Activated naive CD4-positive, alpha-beta T cell treated with anti-CD3 and anti-CD28 coated beads for 36 hours (primary cell): ENCODE results near the gene CTU1. TPM values are rescaled to one million over a fixed set of nuclear protein-coding genes. Genes with fewer than 3 reads are reported as not detected.

Experiments
- CTCF ChIA-PET: fragments of 350-600 bp; sonication (Branson Sonifier 250); formaldehyde crosslinking; loops from one replicate; lab custom pipeline; 2021; ENCODE audit warnings: antibody characterized with exemption; lab: Charles Lee
- DNase-seq: peaks from one replicate; pipeline ENCODE4 v3.0.0-alpha.2; 2020
- H3K27ac Mint-ChIP-seq: one replicate; pipeline ENCODE4 v1.8.0; 2021; ENCODE audit warnings: mild to moderate bottlenecking, mixed read lengths
- H3K27me3 Mint-ChIP-seq: one replicate; pipeline ENCODE4 v1.8.0; 2021; ENCODE audit warnings: low read depth, mixed read lengths
- H3K36me3 Mint-ChIP-seq: one replicate; pipeline ENCODE4 v1.8.0; 2021; ENCODE audit warnings: low read depth, mixed read lengths
- H3K4me1 Mint-ChIP-seq: one replicate; pipeline ENCODE4 v1.8.0; 2021; ENCODE audit warnings: low read depth, mixed read lengths
- H3K4me3 Mint-ChIP-seq: one replicate; pipeline ENCODE4 v1.8.0; 2021; ENCODE audit warnings: mild to moderate bottlenecking, moderate library complexity, mixed read lengths
- H3K9me3 Mint-ChIP-seq: one replicate; pipeline ENCODE4 v1.8.0; 2021; ENCODE audit warnings: mixed read lengths
- intact Hi-C: fragments of 100-400 bp; cut with micrococcal nuclease; formaldehyde crosslinking; loops from one replicate; pipeline ENCODE4 v1.15.1; 2023
- total RNA-seq, 2 experiments: library from RNA; stranded (reverse); gene quantifications; one replicate each; pipeline ENCODE4 v1.2.3, GENCODE V29; 2021

Gene CTU1
- total RNA-seq, 2 experiments from 2014 or later = 9.2 to 9.9 TPM

DNA sequence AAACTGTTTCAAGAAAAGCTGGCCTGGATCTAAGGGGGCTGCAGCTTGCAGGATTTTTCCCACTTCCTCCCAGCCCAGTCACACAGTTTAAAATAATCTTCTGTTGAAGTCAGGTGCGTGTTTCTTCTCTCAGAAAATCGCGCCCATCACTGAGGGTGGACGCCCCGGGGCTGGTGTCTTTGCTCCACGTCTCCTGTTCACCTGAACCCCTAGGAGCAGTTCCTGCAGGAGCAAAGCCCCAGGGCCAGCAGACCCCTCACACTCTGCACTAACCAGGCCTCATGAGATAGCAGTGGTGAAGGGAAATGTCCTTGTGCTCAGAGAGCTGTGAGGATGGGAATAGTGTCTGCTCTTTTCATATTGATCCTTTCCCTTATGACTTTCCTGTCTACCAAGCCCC is 33.0 kb upstream of the CTU1 start:
- CTCF ChIA-PET = no interaction called here
- intact Hi-C loops = no loop called here
- Mint-ChIP-seq H3K27me3 (no peaks in the 10 kb centered on the region), H3K27ac (no peak overlapping the region), H3K4me1 (peaks cover 19% of the 10 kb centered on the region), H3K36me3 (no peaks in the 10 kb centered on the region), H3K4me3 (no peak overlapping the region), H3K9me3 (no peaks in the 10 kb centered on the region)
- no peak for DNase-seq

DNA sequence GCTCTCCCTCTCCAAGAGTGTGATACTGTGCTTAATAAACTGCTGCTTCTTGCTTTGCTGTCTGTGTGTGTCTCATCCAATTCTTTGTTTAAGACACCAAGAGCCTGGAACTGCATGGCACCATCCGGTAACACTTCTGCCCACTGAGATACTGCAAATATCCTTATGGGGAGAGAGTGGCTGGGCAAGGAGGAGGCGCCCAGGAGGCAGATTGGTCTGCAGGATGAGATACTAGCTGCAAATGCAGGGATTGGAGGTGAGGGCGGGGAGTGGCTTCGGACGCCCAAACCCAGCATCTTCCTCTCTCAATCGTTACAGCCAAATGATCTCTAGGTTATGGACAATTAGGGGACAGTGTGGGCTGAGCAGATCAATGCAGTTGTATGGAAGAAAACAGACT is 32.2 kb upstream of the CTU1 start:
- no peak for DNase-seq
- Mint-ChIP-seq H3K9me3 (peaks cover under 1% of the 10 kb centered on the region), H3K36me3 (no peaks in the 10 kb centered on the region), H3K27ac (no peak overlapping the region), H3K4me3 (no peak overlapping the region), H3K4me1 (peaks cover 22% of the 10 kb centered on the region), H3K27me3 (no peaks in the 10 kb centered on the region)
- CTCF ChIA-PET = no interaction called here
- intact Hi-C loops = no loop called here

DNA sequence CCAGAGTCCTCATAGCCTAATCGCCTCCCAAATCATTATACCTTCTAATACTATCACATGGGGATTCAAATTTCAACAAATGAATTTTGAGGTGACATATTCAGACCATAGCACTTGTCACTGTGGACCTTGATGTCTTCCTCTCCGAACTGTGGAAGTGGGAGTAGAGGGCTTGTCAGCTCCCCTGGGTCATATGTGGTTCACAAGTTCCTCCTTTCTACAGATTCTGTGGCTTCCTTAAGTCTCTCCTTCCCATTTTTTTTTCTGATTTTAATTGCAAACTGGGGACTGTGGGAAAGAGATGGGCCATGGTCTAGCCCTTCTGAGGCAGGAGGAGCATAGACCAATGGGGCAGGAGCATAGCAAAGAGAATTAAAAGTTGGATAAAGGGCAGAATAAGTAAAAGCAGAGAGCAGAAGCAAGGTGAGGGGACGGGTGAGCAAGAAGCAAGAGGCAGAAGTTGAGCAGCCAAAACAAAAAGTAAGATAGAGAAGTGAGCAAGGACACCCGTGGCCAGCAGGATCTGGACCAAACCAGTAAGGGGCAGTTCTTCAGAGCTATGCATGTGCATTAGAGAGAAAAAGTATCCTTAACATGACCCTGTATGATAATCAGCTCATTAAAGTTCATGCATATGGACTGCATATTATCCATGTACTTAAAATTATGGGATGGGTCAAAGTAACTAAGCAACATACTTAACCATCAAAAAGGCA is 31.2 kb upstream of the CTU1 start:
- intact Hi-C loops = no loop called here
- Mint-ChIP-seq H3K4me1 (peaks cover 22% of the 10 kb centered on the region), H3K36me3 (no peaks in the 10 kb centered on the region), H3K9me3 (peaks cover 3% of the 10 kb centered on the region), H3K4me3 (no peak overlapping the region), H3K27me3 (no peaks in the 10 kb centered on the region), H3K27ac (no peak overlapping the region)
- DNase-seq = no peak
- CTCF ChIA-PET = no interaction called here

DNA sequence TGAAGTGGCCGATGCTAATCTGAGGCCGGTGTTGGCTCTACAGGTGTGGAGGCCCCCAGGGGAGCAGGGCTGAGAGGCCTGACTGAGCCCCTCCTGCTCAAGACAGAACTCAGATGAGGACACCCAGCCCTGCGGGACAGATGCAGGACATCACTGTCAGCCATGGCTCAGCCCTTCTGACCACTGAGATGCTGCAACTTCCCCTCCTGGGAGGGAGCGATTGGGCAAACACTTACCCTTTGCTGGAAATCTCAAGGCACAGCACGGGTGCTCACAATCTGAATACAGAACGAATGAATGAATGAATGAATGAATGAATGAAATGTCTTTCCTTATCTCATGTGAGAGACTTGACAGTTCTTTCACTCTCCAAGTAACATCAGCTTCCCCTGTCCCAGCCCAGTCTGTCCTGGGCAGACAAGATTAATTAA is 30.4 kb upstream of the CTU1 start:
- peaks cover 3% of the 10 kb centered on the region for H3K9me3 Mint-ChIP-seq
- H3K36me3 Mint-ChIP-seq = no peaks in the 10 kb centered on the region
- no peaks in the 10 kb centered on the region for H3K27me3 Mint-ChIP-seq
- no peak for DNase-seq
- H3K4me3 Mint-ChIP-seq = no peak overlapping the region
- intact Hi-C loops = no loop called here
- H3K27ac Mint-ChIP-seq = no peak overlapping the region
- peaks cover 22% of the 10 kb centered on the region for H3K4me1 Mint-ChIP-seq
- CTCF ChIA-PET = no interaction called here

DNA sequence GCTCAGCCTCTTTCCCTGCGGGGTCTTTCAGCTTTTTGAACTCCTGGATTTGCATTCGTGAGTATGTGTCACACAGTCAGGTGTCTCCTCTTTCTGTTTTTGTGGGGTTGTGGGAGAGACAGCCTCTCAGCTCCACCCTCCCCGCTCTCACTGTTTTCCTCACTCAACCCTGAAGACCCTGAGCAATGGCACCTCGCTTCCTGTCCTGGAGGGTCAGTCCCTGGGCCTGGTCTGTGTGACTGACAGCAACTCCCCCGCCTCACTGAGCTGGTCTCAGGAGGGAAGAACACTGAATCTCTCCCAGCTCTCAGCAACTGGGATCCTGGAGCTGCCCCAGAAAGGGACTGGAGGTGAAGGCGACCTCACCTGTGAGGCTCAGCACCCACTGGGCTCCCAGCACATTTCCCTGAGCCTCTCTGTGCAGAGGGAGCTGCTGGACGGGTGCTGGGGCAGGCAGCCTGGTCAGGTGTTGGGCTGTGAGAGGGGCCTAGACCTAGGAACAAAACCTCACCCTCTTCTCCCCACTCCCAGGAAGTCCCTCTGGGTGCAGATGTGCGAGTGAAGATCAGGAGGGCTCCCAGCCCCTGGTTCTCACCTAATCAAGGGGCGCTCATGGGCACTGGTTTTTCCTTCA is 29.7 kb upstream of the CTU1 start:
- intact Hi-C loops = no loop called here
- no peak for DNase-seq
- H3K27ac Mint-ChIP-seq = peak overlapping the region; percentile 61
- H3K4me1 Mint-ChIP-seq = peaks cover 22% of the 10 kb centered on the region
- no peak overlapping the region for H3K4me3 Mint-ChIP-seq
- no peaks in the 10 kb centered on the region for H3K36me3 Mint-ChIP-seq
- CTCF ChIA-PET = interaction anchor here (0.6 to 1.4 kb wide), 2 partner anchors 20 to 22 kb away, joined by 3 to 5 read pairs; no protein-coding TSS in a partner anchor
- no peaks in the 10 kb centered on the region for H3K27me3 Mint-ChIP-seq
- H3K9me3 Mint-ChIP-seq = peaks cover 3% of the 10 kb centered on the region

DNA sequence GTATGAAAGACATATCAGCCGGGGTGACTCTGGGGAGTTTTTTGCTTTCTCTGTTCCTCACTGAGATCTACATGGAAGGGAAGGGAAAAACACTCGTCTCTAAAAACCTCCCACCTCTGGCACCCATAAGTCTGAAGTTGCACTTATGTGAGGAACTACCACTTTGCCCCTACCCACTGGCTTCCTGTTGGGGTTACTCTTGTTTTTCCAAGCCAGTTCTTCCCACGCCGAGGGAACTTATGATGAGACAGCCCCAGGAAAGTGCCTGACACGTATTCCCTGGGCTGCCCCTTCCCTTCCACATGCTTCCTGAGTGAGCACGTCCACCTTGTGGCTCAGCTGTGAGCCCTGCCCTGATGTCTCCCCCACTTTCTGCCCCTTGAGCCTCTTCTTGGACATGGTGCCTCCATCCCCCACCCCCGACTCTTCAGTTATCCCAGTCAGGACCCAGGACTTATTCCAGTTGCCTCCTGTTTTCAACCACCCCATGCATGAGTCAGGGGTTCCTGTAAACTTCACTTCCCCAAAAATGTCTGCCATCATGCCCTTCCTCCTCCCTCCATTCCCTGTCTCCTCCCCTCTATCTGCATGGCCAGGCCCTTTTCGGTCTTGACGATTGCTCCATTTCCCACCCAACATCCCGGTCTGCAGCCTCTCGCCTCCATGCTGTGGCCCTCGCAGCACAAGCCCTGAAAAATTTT is 28.8 kb upstream of the CTU1 start:
- intact Hi-C loops = no loop called here
- peak overlapping the region; percentile 61 for H3K27ac Mint-ChIP-seq
- no peaks in the 10 kb centered on the region for H3K27me3 Mint-ChIP-seq
- peaks cover 3% of the 10 kb centered on the region for H3K9me3 Mint-ChIP-seq
- peaks cover 29% of the 10 kb centered on the region for H3K4me1 Mint-ChIP-seq
- H3K36me3 Mint-ChIP-seq = no peaks in the 10 kb centered on the region
- no peak overlapping the region for H3K4me3 Mint-ChIP-seq
- CTCF ChIA-PET = interaction anchor here (0.6 to 1.4 kb wide), 4 partner anchors 11 to 41 kb away, joined by 3 to 6 read pairs (median 4); no protein-coding TSS in a partner anchor
- DNase-seq = no peak

DNA sequence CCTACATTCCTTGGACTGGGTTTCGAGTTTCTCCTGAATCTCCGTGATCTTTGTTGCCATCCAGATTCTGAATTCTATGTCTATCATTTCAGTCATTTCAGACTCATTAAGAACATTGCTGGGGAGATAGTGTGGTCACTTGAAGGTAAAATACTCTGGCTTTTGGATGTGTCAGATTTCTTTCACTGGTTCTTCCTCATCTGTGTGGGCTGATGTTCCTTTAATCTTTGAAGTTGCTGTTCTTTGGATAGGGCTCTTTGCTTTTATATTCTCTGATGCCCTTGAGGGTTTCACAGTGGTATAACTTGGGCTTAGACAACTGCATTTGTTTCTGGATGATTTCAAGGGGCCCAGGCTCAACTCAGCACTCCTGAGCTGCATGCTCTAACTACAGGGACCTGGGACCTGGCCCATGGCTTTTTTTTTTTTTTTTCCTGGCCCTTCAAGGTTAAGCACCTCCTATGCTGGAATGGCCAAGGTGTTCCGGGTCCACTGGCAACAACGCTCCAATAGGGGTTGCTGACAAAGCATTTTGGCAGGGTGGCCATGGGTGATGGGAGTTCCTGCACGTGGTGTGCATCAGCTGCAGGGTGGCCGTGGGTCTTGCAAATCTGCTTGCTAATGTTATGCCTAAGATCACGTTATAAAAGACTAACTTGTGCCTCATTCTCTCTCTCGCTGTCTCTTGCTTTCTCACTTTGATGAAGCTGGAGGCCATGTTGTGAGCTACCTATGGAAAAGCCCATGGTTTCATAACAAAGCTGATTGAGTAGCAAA is 28.0 kb upstream of the CTU1 start:
- Mint-ChIP-seq H3K9me3 (peaks cover 3% of the 10 kb centered on the region), H3K36me3 (no peaks in the 10 kb centered on the region), H3K4me1 (peaks cover 35% of the 10 kb centered on the region), H3K27me3 (no peaks in the 10 kb centered on the region), H3K27ac (no peak overlapping the region), H3K4me3 (no peak overlapping the region)
- intact Hi-C loops = no loop called here
- DNase-seq = no peak
- CTCF ChIA-PET = interaction anchor here (1.1 to 1.6 kb wide), 4 partner anchors 11 to 40 kb away, joined by 3 to 8 read pairs (median 4); no protein-coding TSS in a partner anchor

DNA sequence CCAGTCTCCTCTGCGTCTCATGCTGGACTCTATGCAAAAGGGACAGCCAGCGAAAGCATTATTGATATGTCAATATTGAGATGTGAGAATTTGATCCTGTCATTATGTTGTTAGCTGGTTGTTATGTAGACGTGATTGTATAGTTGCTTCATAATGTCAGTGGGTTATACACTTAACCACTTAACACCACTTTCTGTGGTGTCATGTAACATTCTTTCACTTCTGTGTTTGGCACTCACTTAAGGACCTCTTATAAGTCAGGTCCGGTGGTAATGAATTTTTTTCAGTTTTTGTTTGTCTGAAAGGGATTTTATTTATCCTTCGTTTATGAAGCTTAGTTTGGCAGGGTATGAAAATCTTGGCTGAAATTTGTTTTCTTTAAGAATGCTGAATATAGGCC is 26.8 kb upstream of the CTU1 start:
- no peak overlapping the region for H3K4me3 Mint-ChIP-seq
- no peaks in the 10 kb centered on the region for H3K36me3 Mint-ChIP-seq
- CTCF ChIA-PET = interaction anchor here (0.7 to 1.6 kb wide), 3 partner anchors 21 to 39 kb away, joined by 3 to 8 read pairs (median 4); no protein-coding TSS in a partner anchor

DNA sequence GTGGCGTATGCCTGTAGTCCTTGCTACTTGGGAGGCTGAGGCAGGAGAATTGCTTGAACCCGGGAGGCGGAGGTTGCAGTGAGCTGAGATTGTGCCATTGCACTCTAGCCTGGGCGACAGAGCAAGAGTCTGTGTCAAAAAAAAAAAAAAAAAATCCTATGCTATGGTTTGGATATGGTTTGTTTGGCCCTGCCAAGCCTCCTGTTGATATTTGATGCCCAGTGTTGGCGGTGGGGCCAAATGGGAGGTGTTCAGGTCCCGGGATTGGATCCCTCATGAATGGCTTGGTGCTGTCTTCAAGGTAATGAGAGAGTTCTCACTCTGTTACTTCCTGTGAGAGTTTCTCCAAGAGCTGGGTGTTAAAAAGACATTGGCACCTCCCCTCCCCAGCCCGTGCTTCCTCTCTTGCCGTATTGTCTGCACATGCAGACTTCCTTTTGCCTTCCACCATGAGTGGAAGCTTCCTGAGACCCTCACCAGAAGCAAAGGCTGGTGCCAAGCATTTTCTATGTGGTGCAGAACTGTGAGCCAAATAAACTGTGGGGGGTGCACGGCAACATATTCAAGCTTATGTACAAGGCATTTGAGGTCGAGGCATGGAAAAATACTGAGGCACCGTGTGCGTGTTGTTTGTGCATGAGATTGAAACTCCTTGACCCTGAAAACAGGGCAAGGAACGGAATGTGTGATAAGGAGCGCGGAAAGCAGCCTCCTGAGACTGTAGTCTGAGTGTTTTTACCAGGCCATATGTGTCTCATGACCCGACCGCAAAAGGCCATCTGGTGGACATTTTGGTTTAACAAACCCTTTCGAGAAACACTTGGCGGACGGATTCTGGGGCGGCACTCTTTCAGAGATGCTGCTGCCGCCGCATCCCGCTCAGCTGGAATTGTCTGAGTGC is 23.8 kb upstream of the CTU1 start:
- H3K4me3 Mint-ChIP-seq = peak overlapping the region; percentile 56
- intact Hi-C loops = loop anchor here (1.0 kb wide), 1 partner anchor 18 kb away; no protein-coding TSS in a partner anchor
- CTCF ChIA-PET = interaction anchor here (0.7 kb wide), 1 partner anchor 22 kb away, joined by 3 read pairs; no protein-coding TSS in a partner anchor
- H3K27me3 Mint-ChIP-seq = no peaks in the 10 kb centered on the region
- H3K4me1 Mint-ChIP-seq = peaks cover 65% of the 10 kb centered on the region
- H3K27ac Mint-ChIP-seq = peak overlapping the region; percentile 73
- DNase-seq = peak; percentile 70
- no peaks in the 10 kb centered on the region for H3K36me3 Mint-ChIP-seq
- H3K9me3 Mint-ChIP-seq = peaks cover 3% of the 10 kb centered on the region

More for the DNA sequence above, 26.8 kb upstream of the CTU1 start:
- Mint-ChIP-seq H3K27ac (no peak overlapping the region), H3K27me3 (no peaks in the 10 kb centered on the region), H3K9me3 (peaks cover 3% of the 10 kb centered on the region), H3K4me1 (peaks cover 47% of the 10 kb centered on the region)
- intact Hi-C loops = no loop called here
- DNase-seq = no peak

DNA sequence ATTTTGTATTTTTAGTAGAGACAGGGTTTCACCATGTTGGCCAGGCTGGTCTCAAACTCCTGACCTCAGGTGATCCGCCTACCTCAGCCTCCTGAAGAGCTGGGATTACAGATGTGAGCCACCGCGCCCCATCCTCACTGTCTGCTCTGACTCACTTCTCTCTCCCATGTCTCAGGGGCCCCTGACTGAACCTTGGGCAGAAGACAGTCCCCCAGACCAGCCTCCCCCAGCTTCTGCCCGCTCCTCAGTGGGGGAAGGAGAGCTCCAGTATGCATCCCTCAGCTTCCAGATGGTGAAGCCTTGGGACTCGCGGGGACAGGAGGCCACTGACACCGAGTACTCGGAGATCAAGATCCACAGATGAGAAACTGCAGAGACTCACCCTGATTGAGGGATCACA is 21.5 kb upstream of the CTU1 start:
- H3K9me3 Mint-ChIP-seq = no peaks in the 10 kb centered on the region
- DNase-seq = peak; percentile 34
- no peaks in the 10 kb centered on the region for H3K36me3 Mint-ChIP-seq
- intact Hi-C loops = no loop called here
- H3K27me3 Mint-ChIP-seq = no peaks in the 10 kb centered on the region
- peak overlapping the region; percentile 78 for H3K27ac Mint-ChIP-seq
- CTCF ChIA-PET = interaction anchor here (1.2 kb wide), 1 partner anchor 28 kb away, joined by 3 read pairs; no protein-coding TSS in a partner anchor
- peaks cover 69% of the 10 kb centered on the region for H3K4me1 Mint-ChIP-seq
- H3K4me3 Mint-ChIP-seq = no peak overlapping the region

DNA sequence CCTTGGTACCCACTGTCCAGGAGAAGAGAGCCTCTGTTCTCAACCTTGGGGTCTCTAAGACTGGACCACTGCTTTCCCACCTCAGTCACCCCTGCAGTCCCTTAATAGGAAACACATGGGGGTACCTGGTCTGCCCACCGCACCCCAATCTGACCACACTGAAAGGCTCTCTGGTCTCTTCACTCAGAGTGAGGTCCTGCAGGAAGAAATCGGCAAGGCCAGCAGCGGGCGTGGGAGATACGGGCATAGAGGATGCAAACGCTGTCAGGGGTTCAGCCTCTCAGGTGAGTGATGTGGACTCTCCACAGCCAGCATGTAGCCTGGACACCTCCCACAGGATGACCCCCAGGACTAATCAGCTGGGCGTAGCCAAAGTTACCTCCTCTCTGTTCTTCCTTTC is 20.0 kb upstream of the CTU1 start:
- intact Hi-C loops = no loop called here
- H3K36me3 Mint-ChIP-seq = no peaks in the 10 kb centered on the region
- no peak overlapping the region for H3K4me3 Mint-ChIP-seq
- DNase-seq = no peak
- no peaks in the 10 kb centered on the region for H3K27me3 Mint-ChIP-seq
- H3K4me1 Mint-ChIP-seq = peaks cover 84% of the 10 kb centered on the region
- peak overlapping the region; percentile 18 for H3K27ac Mint-ChIP-seq
- CTCF ChIA-PET = interaction anchor here (1.3 kb wide), 1 partner anchor 28 kb away, joined by 3 read pairs; no protein-coding TSS in a partner anchor
- no peaks in the 10 kb centered on the region for H3K9me3 Mint-ChIP-seq
